BE2C (cell line): ENCODE results near the gene HELZ2.

Experiments used
- DNase-seq: peaks from one replicate; pipeline ENCODE4 v3.0.0-alpha.2; 2020
- H3K27me3 ChIP-seq: fragments of 250-450 bp; sonication (Bioruptor Pico); 2 replicates; pipeline ENCODE4 v1.5.1; 2020; ENCODE audit warnings: mild to moderate bottlenecking
- H3K36me3 ChIP-seq: fragments of 250-450 bp; sonication (Bioruptor Pico); 2 replicates; pipeline ENCODE4 v1.5.1; 2020; ENCODE audit warnings: mild to moderate bottlenecking
- H3K4me1 ChIP-seq: fragments of 250-450 bp; sonication (Bioruptor Pico); 2 replicates; pipeline ENCODE4 v1.5.1; 2020
- H3K4me3 ChIP-seq: 2 replicates; pipeline ENCODE4 v1.5.1; 2011; ENCODE audit warnings: low read depth, low read length
- H3K9me3 ChIP-seq: fragments of 250-450 bp; sonication (Bioruptor Pico); 2 replicates; pipeline ENCODE4 v1.5.1; 2020
- CTCF ChIP-seq: IDR thresholded peaks from 2 replicates; pipeline ENCODE4 v1.5.1; 2012; ENCODE audit warnings: mild to moderate bottlenecking, low read depth, low read length

Gene HELZ2

GRCh38 chr20:63529861-63530787 lies 43.9 kb downstream of the HELZ2 start:
- no peaks in the 10 kb centered on the region for H3K4me1 ChIP-seq
- no peak for TF ChIP-seq CTCF
- peak; percentile 12 for DNase-seq

GRCh38 chr20:63529180-63529860 lies 44.7 kb downstream of the HELZ2 start:
- H3K4me3 ChIP-seq, result no peak overlapping the region
- TF ChIP-seq CTCF, result no peak
- H3K9me3 ChIP-seq, result no peaks in the 10 kb centered on the region

More at GRCh38 chr20:63529861-63530787, 43.9 kb downstream of the HELZ2 start:
- Histone ChIP-seq H3K9me3 (no peaks in the 10 kb centered on the region), H3K27me3 (no peaks in the 10 kb centered on the region), H3K4me3 (no peak overlapping the region), H3K36me3 (no peaks in the 10 kb centered on the region)

GRCh38 chr20:63527184-63527583 lies 46.9 kb downstream of the HELZ2 start:
- peaks cover 4% of the 10 kb centered on the region; the same call in 1 of the 2 replicates for H3K9me3 ChIP-seq
- no peaks in the 10 kb centered on the region for H3K4me1 ChIP-seq
- H3K27me3 ChIP-seq, result no peaks in the 10 kb centered on the region
- H3K36me3 ChIP-seq, result peaks cover 12% of the 10 kb centered on the region
- H3K4me3 ChIP-seq, result no peak overlapping the region
- no peak for DNase-seq
- no peak for TF ChIP-seq CTCF

More at GRCh38 chr20:63529180-63529860, 44.7 kb downstream of the HELZ2 start:
- Histone ChIP-seq H3K27me3 (no peaks in the 10 kb centered on the region), H3K36me3 (no peaks in the 10 kb centered on the region), H3K4me1 (no peaks in the 10 kb centered on the region)
- DNase-seq, result no peak

- Histone ChIP-seq H3K4me1 (no peaks in the 10 kb centered on the region), H3K9me3 (peaks cover 4% of the 10 kb centered on the region; the same call in 1 of the 2 replicates), H3K27me3 (no peaks in the 10 kb centered on the region), H3K36me3 (peaks cover 21% of the 10 kb centered on the region), H3K4me3 (no peak overlapping the region)
- no peak for TF ChIP-seq CTCF
- no peak for DNase-seq
Observed at GRCh38 chr20:63525971-63526370, 48.1 kb downstream of the HELZ2 start.

GRCh38 chr20:63525185-63525584 lies 48.9 kb downstream of the HELZ2 start:
- Histone ChIP-seq H3K4me3 (no peak overlapping the region), H3K9me3 (peaks cover 4% of the 10 kb centered on the region; the same call in 1 of the 2 replicates), H3K36me3 (peaks cover 22% of the 10 kb centered on the region), H3K27me3 (no peaks in the 10 kb centered on the region), H3K4me1 (no peaks in the 10 kb centered on the region)
- no peak for TF ChIP-seq CTCF
- no peak for DNase-seq
